ENCODE data around the gene EPHB4.

Gene EPHB4

GRCh38 chr7:100803398-100804161 lies 23.7 kb downstream of the EPHB4 start:
- no peak for TF ChIP-seq CTCF (IDR thresholded peaks at IDR 0.05; ENCODE audit: control extremely low read depth, extremely low read depth, low read depth, missing control alignments)
- DNase-seq (ENCODE audit: extremely low spot score), result peak; percentile 94
- POLR2A ChIA-PET, result no interaction called here
- CTCF ChIA-PET, result interaction anchor here (0.8 to 11.3 kb wide), 8 partner anchors 12 to 98 kb away, joined by 3 to 188 read pairs (median 4); partner anchors contain the start of genes POP7 and SLC12A9

GRCh38 chr7:100802951-100803350 lies 24.4 kb downstream of the EPHB4 start:
- no peak for DNase-seq (ENCODE audit: extremely low spot score)
- TF ChIP-seq CTCF (IDR thresholded peaks at IDR 0.05; ENCODE audit: control extremely low read depth, extremely low read depth, low read depth, missing control alignments), result no peak
- ChIA-PET POLR2A (no interaction called here), CTCF (interaction anchor here (1.4 to 11.3 kb wide), 5 partner anchors 12 to 97 kb away, joined by 3 to 188 read pairs (median 5); partner anchors contain the start of genes POP7 and SLC12A9)

- DNase-seq (ENCODE audit: extremely low spot score), result peak; percentile 17
- CTCF ChIA-PET, result interaction anchor here (1.1 to 11.3 kb wide), 12 partner anchors 9 to 97 kb away, joined by 3 to 188 read pairs (median 6); partner anchors contain the start of genes POP7, SLC12A9 and UFSP1
- POLR2A ChIA-PET, result interaction anchor here (0.6 kb wide), 1 partner anchor 1253 kb away, joined by 6 read pairs; no protein-coding TSS in a partner anchor
- no peak for TF ChIP-seq CTCF (IDR thresholded peaks at IDR 0.05; ENCODE audit: control extremely low read depth, extremely low read depth, low read depth, missing control alignments)
These were observed 25.3 kb downstream of the EPHB4 start for GRCh38 chr7:100801833-100802568.

GRCh38 chr7:100799037-100799896 lies 28.1 kb downstream of the EPHB4 start:
- DNase-seq (ENCODE audit: extremely low spot score), result peak; percentile 72
- TF ChIP-seq CTCF (IDR thresholded peaks at IDR 0.05; ENCODE audit: control extremely low read depth, extremely low read depth, low read depth, missing control alignments), result peak; percentile 77
- ChIA-PET POLR2A (no interaction called here), CTCF (interaction anchor here (0.6 to 11.3 kb wide), 20 partner anchors 10 to 278 kb away, joined by 3 to 188 read pairs (median 4); partner anchors contain the start of genes POP7, SLC12A9 and UFSP1)

GRCh38 chr7:100794741-100795140 lies 32.6 kb downstream of the EPHB4 start:
- TF ChIP-seq CTCF (IDR thresholded peaks at IDR 0.05; ENCODE audit: control extremely low read depth, extremely low read depth, low read depth, missing control alignments), result no peak
- no peak for DNase-seq (ENCODE audit: extremely low spot score)
- ChIA-PET CTCF (interaction anchor here (1.4 to 3.3 kb wide), 3 partner anchors 12 to 89 kb away, joined by 3 to 24 read pairs (median 6); partner anchors contain the start of genes POP7 and SLC12A9), POLR2A (no interaction called here)
